ENCODE results near the gene KRTAP3-3.

DNA sequence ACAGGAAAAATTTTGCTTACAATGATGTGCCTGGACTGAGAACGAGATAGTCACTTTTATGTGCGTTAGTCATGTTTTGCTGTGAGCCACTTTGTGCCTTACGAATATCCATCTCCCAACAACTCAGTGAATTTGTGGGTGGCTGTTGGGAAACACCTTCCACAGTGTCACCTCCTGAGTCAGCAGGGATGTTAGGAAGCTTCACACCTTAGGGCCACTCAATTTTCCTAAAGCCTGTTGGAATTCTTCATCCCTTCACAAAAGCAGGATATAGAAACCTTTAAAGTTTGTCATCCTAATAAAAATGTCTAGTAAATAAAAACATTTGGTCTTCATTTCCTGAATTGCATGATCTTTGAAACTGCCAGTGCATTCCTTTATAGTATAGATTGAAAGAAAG, 19.2 kb upstream of the KRTAP3-3 start:
- TF ChIP-seq CREB5 (CRISPR knock-in tag; IDR thresholded peaks at IDR 0.05; ENCODE audit: low read depth) = no peak
- no peak for TF ChIP-seq ZC3H10 (CRISPR knock-in tag; IDR thresholded peaks at IDR 0.05)
- TF ChIP-seq PATZ1 (CRISPR knock-in tag; IDR thresholded peaks at IDR 0.05; ENCODE audit: borderline replicate concordance) = no peak
- no peak for TF ChIP-seq ARNTL (CRISPR knock-in tag; IDR thresholded peaks at IDR 0.05; ENCODE audit: borderline replicate concordance, low read depth)
- no peak for TF ChIP-seq ZFP30 (CRISPR knock-in tag; IDR thresholded peaks at IDR 0.05)
- TF ChIP-seq ZFP3 (CRISPR knock-in tag; IDR thresholded peaks at IDR 0.05) = no peak
- TF ChIP-seq ZNF565 (CRISPR knock-in tag; conservative IDR thresholded peaks at IDR 0.05; ENCODE audit: low read depth) = no peak
- TF ChIP-seq ISL1 (CRISPR knock-in tag; IDR thresholded peaks at IDR 0.05) = no peak
- TF ChIP-seq RARB (CRISPR knock-in tag; IDR thresholded peaks at IDR 0.05) = no peak
- TF ChIP-seq OSR1 (CRISPR knock-in tag; IDR thresholded peaks at IDR 0.05) = no peak
- TF ChIP-seq POU6F1 (CRISPR knock-in tag; IDR thresholded peaks at IDR 0.05; ENCODE audit: borderline replicate concordance, low read depth) = no peak
- TF ChIP-seq PPARA (CRISPR knock-in tag; IDR thresholded peaks at IDR 0.05; ENCODE audit: borderline replicate concordance) = no peak
- TF ChIP-seq, protein P1, sequence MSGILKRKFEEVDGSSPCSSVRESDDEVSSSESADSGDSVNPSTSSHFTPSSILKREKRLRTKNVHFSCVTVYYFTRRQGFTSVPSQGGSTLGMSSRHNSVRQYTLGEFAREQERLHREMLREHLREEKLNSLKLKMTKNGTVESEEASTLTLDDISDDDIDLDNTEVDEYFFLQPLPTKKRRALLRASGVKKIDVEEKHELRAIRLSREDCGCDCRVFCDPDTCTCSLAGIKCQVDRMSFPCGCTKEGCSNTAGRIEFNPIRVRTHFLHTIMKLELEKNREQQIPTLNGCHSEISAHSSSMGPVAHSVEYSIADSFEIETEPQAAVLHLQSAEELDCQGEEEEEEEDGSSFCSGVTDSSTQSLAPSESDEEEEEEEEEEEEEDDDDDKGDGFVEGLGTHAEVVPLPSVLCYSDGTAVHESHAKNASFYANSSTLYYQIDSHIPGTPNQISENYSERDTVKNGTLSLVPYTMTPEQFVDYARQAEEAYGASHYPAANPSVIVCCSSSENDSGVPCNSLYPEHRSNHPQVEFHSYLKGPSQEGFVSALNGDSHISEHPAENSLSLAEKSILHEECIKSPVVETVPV (CRISPR knock-in tag; IDR thresholded peaks at IDR 0.05) = no peak
- TF ChIP-seq TOX (CRISPR knock-in tag; IDR thresholded peaks at IDR 0.05; ENCODE audit: borderline replicate concordance) = no peak
